HEK293 (cell line): ENCODE results near the gene IL12B.

Source experiments
- MEIS1 ChIP-seq: sonication (generic); formaldehyde crosslinking; IDR thresholded peaks from 2 replicates; pipeline ENCODE4 v1.8.1; 2022; ENCODE audit warnings: missing genetic modification reagents, mild to moderate bottlenecking, borderline replicate concordance
- MYNN ChIP-seq: fragments of 450-650 bp; formaldehyde crosslinking; IDR thresholded peaks from 2 replicates; pipeline ENCODE4 v1.5.1; 2016; ENCODE audit warnings: missing biosample characterization, missing genetic modification characterization, borderline replicate concordance
- OSR2 ChIP-seq: fragments of 450-650 bp; formaldehyde crosslinking; IDR thresholded peaks from 2 replicates; pipeline ENCODE4 v1.5.1; 2016; ENCODE audit warnings: missing biosample characterization, missing genetic modification characterization
- OVOL3 ChIP-seq: fragments of 450-650 bp; formaldehyde crosslinking; IDR thresholded peaks from 2 replicates; pipeline ENCODE4 v1.5.1; 2016; ENCODE audit warnings: missing biosample characterization, missing genetic modification characterization
- PATZ1 ChIP-seq: fragments of 450-650 bp; formaldehyde crosslinking; IDR thresholded peaks from 2 replicates; pipeline ENCODE4 v1.5.1; 2016; ENCODE audit warnings: missing biosample characterization, missing genetic modification characterization
- SP7 ChIP-seq: fragments of 450-650 bp; formaldehyde crosslinking; IDR thresholded peaks from 2 replicates; pipeline ENCODE4 v1.5.1; 2016; ENCODE audit warnings: missing biosample characterization, missing genetic modification characterization
- TSHZ1 ChIP-seq: fragments of 450-650 bp; formaldehyde crosslinking; IDR thresholded peaks from 2 replicates; pipeline ENCODE4 v1.5.1; 2016; ENCODE audit warnings: missing biosample characterization, missing genetic modification characterization, borderline replicate concordance
- ZNF239 ChIP-seq: fragments of 450-650 bp; formaldehyde crosslinking; IDR thresholded peaks from 2 replicates; pipeline ENCODE4 v1.5.1; 2016; ENCODE audit warnings: missing biosample characterization, missing genetic modification characterization
- ZNF596 ChIP-seq: fragments of 450-650 bp; IDR thresholded peaks from 2 replicates; pipeline ENCODE4 v1.5.0; 2018; ENCODE audit warnings: missing biosample characterization, mild to moderate bottlenecking, missing genetic modification characterization, moderate library complexity
- ZNF639 ChIP-seq: fragments of 450-650 bp; formaldehyde crosslinking; IDR thresholded peaks from 2 replicates; pipeline ENCODE4 v1.5.1; 2016; ENCODE audit warnings: missing biosample characterization, missing genetic modification characterization
- ZNF692 ChIP-seq: fragments of 450-650 bp; formaldehyde crosslinking; IDR thresholded peaks from 2 replicates; pipeline ENCODE4 v1.5.1; 2016; ENCODE audit warnings: missing biosample characterization, missing genetic modification characterization
- ZNF76 ChIP-seq: fragments of 450-650 bp; formaldehyde crosslinking; IDR thresholded peaks from 2 replicates; pipeline ENCODE4; 2016; ENCODE audit warnings: low read depth, missing biosample characterization, missing genetic modification characterization, borderline replicate concordance
- ZNF843 ChIP-seq: fragments of 450-650 bp; formaldehyde crosslinking; IDR thresholded peaks from 2 replicates; pipeline ENCODE4 v1.5.1; 2016; ENCODE audit warnings: missing biosample characterization, missing genetic modification characterization
- ZSCAN23 ChIP-seq: fragments of 450-650 bp; formaldehyde crosslinking; IDR thresholded peaks from 2 replicates; pipeline ENCODE4 v1.5.1; 2016; ENCODE audit warnings: missing biosample characterization, missing genetic modification characterization
- TF ChIP-seq, protein P1 (sequence below): fragments of 450-650 bp; formaldehyde crosslinking; IDR thresholded peaks from 2 replicates; pipeline ENCODE4 v1.5.1; 2017; ENCODE audit warnings: missing biosample characterization, missing genetic modification characterization
- TF ChIP-seq, protein P2 (sequence below): fragments of 450-650 bp; IDR thresholded peaks from 2 replicates; pipeline ENCODE4 v1.5.1; 2018; ENCODE audit warnings: missing biosample characterization, missing genetic modification characterization
- TF ChIP-seq, protein P3 (sequence below): fragments of 450-650 bp; formaldehyde crosslinking; IDR thresholded peaks from 2 replicates; pipeline ENCODE4 v1.5.1; 2016; ENCODE audit warnings: missing biosample characterization, missing genetic modification characterization
- TF ChIP-seq, protein P4 (sequence below): fragments of 450-650 bp; formaldehyde crosslinking; conservative IDR thresholded peaks from 2 replicates; pipeline ENCODE4 v1.5.1; 2016; ENCODE audit warnings: low read depth, missing biosample characterization, missing genetic modification characterization
- TF ChIP-seq, protein P5 (sequence below): fragments of 450-650 bp; formaldehyde crosslinking; IDR thresholded peaks from 2 replicates; pipeline ENCODE4 v1.5.1; 2016; ENCODE audit warnings: missing biosample characterization, missing genetic modification characterization
- TF ChIP-seq, protein P6 (sequence below): fragments of 450-650 bp; formaldehyde crosslinking; IDR thresholded peaks from 2 replicates; pipeline ENCODE4 v1.5.1; 2016; ENCODE audit warnings: missing biosample characterization, missing genetic modification characterization

The IL12B gene

GRCh38 chr5:159341906-159342310 is 11.6 kb upstream of the IL12B start (continued):
- TF ChIP-seq, protein P1, sequence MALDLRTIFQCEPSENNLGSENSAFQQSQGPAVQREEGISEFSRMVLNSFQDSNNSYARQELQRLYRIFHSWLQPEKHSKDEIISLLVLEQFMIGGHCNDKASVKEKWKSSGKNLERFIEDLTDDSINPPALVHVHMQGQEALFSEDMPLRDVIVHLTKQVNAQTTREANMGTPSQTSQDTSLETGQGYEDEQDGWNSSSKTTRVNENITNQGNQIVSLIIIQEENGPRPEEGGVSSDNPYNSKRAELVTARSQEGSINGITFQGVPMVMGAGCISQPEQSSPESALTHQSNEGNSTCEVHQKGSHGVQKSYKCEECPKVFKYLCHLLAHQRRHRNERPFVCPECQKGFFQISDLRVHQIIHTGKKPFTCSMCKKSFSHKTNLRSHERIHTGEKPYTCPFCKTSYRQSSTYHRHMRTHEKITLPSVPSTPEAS (tag by site-specific recombination) = no peak
- peak; percentile 87; the same call in 1 of the 2 replicates for TF ChIP-seq TSHZ1 (tag by site-specific recombination)
- TF ChIP-seq MEIS1 = peak; percentile 87; the same call in 1 of the 2 replicates
- no peak for TF ChIP-seq ZNF596
- TF ChIP-seq, protein P2, sequence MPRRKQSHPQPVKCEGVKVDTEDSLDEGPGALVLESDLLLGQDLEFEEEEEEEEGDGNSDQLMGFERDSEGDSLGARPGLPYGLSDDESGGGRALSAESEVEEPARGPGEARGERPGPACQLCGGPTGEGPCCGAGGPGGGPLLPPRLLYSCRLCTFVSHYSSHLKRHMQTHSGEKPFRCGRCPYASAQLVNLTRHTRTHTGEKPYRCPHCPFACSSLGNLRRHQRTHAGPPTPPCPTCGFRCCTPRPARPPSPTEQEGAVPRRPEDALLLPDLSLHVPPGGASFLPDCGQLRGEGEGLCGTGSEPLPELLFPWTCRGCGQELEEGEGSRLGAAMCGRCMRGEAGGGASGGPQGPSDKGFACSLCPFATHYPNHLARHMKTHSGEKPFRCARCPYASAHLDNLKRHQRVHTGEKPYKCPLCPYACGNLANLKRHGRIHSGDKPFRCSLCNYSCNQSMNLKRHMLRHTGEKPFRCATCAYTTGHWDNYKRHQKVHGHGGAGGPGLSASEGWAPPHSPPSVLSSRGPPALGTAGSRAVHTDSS (tag by site-specific recombination) = peak; percentile 47; the same call in 1 of the 2 replicates
- TF ChIP-seq SP7 (tag by site-specific recombination) = peak; percentile 99
- peak; percentile 97 for TF ChIP-seq ZNF843 (tag by site-specific recombination)
- peak; percentile 94 for TF ChIP-seq OSR2 (tag by site-specific recombination)
- TF ChIP-seq, protein P3, sequence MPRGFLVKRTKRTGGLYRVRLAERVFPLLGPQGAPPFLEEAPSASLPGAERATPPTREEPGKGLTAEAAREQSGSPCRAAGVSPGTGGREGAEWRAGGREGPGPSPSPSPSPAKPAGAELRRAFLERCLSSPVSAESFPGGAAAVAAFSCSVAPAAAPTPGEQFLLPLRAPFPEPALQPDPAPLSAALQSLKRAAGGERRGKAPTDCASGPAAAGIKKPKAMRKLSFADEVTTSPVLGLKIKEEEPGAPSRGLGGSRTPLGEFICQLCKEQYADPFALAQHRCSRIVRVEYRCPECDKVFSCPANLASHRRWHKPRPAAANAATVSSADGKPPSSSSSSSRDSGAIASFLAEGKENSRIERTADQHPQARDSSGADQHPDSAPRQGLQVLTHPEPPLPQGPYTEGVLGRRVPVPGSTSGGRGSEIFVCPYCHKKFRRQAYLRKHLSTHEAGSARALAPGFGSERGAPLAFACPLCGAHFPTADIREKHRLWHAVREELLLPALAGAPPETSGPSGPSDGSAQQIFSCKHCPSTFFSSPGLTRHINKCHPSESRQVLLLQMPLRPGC = peak; percentile 89
- TF ChIP-seq ZNF239 (tag by site-specific recombination) = no peak
- TF ChIP-seq ZNF692 (tag by site-specific recombination) = peak; percentile 92
- TF ChIP-seq, protein P4, sequence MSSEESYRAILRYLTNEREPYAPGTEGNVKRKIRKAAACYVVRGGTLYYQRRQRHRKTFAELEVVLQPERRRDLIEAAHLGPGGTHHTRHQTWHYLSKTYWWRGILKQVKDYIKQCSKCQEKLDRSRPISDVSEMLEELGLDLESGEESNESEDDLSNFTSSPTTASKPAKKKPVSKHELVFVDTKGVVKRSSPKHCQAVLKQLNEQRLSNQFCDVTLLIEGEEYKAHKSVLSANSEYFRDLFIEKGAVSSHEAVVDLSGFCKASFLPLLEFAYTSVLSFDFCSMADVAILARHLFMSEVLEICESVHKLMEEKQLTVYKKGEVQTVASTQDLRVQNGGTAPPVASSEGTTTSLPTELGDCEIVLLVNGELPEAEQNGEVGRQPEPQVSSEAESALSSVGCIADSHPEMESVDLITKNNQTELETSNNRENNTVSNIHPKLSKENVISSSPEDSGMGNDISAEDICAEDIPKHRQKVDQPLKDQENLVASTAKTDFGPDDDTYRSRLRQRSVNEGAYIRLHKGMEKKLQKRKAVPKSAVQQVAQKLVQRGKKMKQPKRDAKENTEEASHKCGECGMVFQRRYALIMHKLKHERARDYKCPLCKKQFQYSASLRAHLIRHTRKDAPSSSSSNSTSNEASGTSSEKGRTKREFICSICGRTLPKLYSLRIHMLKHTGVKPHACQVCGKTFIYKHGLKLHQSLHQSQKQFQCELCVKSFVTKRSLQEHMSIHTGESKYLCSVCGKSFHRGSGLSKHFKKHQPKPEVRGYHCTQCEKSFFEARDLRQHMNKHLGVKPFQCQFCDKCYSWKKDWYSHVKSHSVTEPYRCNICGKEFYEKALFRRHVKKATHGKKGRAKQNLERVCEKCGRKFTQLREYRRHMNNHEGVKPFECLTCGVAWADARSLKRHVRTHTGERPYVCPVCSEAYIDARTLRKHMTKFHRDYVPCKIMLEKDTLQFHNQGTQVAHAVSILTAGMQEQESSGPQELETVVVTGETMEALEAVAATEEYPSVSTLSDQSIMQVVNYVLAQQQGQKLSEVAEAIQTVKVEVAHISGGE (tag by site-specific recombination) = no peak
- peak; percentile 83 for TF ChIP-seq ZSCAN23 (tag by site-specific recombination)
- TF ChIP-seq, protein P5, sequence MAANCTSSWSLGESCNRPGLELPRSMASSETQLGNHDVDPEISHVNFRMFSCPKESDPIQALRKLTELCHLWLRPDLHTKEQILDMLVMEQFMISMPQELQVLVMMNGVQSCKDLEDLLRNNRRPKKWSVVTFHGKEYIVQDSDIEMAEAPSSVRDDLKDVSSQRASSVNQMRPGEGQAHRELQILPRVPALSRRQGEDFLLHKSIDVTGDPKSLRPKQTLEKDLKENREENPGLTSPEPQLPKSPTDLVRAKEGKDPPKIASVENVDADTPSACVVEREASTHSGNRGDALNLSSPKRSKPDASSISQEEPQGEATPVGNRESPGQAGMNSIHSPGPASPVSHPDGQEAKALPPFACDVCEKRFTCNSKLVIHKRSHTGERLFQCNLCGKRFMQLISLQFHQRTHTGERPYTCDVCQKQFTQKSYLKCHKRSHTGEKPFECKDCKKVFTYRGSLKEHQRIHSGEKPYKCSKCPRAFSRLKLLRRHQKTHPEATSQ (tag by site-specific recombination) = no peak
- TF ChIP-seq ZNF76 = peak; percentile 63; the same call in 1 of the 2 replicates
- TF ChIP-seq OVOL3 (tag by site-specific recombination) = 0 out of 2 replicates have a peak, but pooled peaks have one; percentile 56
- peak; percentile 91 for TF ChIP-seq ZNF639 (tag by site-specific recombination)
- peak; percentile 83 for TF ChIP-seq PATZ1
- TF ChIP-seq MYNN (tag by site-specific recombination) = no peak
- TF ChIP-seq, protein P6, sequence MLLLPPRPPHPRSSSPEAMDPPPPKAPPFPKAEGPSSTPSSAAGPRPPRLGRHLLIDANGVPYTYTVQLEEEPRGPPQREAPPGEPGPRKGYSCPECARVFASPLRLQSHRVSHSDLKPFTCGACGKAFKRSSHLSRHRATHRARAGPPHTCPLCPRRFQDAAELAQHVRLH (tag by site-specific recombination) = peak; percentile 85; the same call in 1 of the 2 replicates
